T-helper 2 cell (primary cell): Measurements from ENCODE around the gene PITX3.

ENCODE experiments used
- DNase-seq, 5 experiments: peaks; one replicate each; pipeline versions ENCODE4 v3.0.0 to v3.0.0-alpha.2; 2012 to 2022

Gene PITX3

DNA sequence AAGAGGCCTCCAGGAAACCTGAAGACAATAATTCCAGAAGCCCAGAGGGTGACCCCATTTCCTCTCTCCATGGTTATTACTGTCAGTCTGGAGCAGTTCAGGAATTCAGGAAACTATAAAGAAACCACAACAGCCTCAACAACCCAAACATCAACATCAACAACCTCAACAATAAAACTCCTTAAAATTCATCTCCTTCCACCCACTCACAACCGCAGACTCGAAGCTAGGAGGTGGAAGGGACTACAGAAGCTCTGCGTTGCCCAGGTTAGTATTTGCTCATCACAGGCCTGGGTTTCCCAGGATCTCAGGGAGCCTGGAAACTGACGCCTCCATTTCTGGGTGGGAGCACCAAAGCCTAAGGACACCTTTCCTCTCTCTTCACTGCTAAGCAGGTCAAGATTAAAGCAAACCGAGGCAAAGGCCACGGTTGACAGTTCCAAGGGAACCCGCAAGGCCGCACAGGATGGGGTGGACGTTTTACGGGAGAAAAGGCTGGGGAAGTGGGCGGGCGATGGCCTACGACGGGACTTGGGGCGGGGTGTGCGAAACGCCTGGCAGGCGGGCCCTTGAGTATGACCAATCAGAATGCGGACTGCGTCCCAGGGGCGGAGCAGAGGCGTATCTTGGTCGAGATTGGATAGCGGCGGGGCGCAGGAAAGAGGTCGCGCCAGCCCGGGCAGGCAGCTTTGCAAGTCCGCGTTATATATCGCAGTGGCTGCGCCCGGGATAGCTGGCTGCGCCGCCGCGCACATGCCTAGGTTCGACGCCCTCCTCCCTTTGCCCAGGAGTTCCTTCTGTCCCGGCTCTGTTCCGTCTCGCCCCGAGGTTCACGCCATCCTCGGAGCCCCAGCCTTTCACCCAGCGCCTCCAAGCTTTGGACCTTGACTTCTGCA lies 15.4 kb downstream of the PITX3 start, which contains the start of gene ELOVL3:
Gene ELOVL3 (plus strand): TSS at position 654 of the 896 bp plus-strand sequence. CDS start 250 bp downstream, outside the sequence.
- peak; percentile 68 to 94 (median 79) for DNase-seq

DNA sequence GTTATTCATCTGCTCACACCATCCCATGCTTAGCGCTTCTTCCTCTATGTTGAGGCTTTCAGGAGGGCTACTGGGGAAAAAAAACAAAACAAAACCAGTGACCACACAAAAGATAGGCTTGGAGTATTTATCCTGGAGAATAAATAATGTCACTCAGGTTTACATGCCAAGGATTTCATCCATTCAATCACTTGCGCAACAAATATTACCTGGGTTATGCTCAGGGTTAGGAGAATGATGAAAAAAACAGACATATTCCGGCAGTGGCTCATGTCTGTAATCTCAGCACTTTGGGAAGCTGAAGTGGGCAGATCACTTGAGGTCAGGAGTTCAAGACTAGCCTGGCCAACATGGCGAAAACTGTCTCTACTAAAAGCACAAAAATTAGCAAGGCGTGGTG lies 18.5 kb downstream of the PITX3 start:
- no peak for DNase-seq

DNA sequence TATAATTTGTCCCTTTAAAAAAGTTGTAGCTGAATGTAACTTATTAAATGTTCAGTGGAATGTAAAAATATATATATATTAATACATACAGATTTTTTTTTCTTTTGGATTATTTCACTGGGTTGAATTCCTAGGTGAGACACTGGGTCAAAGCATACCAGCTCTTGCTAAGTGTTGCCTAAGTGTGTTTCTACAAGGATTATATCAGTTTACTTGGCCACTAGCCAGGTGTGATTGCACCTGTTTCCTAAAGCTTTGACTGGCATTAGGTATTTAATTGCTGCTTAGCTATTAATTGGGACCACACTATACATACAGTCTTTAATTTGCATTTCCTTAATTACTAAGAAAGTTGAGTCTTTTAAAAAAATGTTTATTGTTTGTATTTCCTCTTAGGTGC lies 20.7 kb downstream of the PITX3 start:
- no peak for DNase-seq

DNA sequence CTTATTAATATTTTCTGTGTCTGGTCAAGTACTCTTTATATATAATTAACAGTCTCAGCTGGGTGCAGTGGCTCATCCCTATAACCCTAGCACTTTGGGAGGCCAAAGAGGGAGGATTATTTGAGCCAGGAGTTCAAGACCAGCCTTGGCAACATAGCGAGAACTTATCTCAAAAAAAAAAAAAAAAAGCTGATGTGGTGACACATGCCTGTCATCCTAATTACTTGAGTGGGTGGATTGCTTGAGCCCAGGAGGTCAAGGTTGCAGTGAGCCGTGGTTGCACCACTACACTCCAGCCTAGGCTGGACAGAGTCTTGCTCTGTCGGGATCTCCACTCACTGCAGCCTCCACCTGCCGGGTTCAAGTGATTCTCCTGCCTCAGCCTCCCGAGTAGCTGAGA lies 21.9 kb downstream of the PITX3 start:
- DNase-seq = no peak

DNA sequence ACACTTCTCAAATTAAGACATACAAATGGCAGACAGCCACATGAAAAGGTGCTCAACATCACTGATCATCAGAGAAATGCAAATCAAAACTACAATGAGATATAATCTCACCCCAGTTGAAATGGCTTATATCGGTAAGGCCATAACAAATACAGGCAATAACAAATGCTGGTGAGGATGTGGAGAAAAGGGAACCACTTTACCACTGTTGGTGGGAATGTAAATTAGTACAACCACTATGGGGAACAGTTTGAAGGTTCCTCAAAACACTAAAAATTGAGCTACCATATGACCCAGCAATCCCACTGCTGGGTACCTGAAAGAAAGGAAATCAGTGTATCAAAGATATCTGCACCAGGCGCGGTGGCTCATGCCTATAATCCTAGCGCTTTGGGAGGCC lies 27.7 kb downstream of the PITX3 start:
- peak in 1 of 5 experiments; percentile 11 for DNase-seq

DNA sequence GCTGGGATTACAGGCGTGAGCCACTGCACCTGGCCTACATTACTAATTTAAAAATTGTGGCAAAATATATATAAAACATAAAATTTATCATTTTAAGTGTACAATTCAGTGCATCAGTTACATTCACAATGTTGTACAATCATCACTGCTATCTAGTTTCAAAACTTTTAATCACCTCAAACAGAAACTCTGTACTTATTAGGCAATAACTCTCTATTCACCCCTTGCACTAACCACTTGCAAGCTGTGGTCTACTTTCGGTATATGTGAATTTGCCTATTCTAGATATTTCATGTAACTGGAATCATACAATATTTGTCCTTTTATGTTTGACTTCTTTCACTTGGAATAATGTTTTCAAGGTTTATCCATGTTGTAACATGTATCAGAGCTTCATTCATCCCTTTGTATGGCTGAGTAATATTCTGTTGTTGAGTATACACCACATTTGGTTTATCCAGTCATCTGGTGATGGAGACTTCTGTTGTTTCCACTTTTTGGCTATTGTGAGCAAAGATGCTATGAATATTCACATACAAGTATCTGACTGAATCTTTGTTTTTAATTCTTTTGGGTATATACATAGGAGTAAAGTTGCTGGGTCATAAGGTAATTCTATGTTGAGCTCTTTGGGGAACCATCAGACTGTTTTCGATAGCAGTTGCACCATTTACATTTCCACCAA lies 29.6 kb downstream of the PITX3 start:
- peak in 1 of 5 experiments; percentile 38 for DNase-seq

DNA sequence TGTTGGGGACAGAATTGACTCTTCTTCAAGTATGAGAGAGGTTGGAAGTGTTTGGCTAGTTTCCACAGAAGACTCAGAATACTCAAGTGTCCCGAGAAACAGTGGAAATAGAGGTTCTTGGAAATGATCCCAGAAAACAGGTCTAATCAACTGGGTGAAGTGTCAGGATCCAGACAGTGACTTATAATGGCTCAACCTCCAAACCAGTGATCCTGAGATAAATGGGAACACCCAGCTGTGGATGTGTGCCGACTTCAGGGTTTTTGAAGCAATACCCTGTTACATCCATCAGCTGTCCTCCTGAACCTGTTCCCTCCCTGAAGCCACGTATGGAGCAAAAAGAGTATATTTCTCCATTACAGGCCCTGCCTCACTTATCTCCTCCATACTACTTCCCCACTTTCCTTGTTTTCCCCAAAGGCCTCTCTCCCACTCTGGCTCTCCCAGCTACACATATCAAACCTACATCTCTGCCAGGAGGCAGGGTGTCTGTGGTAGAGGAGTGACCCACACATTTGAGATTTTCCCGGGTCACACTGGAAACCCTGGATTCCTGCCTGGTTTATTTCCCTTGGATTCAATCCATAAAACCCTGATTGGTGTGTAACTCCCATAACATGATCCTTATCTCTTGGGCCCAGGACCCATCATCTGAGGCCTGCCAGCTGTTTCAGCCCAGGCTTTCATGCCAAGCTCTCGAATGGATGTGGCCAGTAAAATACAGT lies 32.8 kb downstream of the PITX3 start:
- DNase-seq = no peak

DNA sequence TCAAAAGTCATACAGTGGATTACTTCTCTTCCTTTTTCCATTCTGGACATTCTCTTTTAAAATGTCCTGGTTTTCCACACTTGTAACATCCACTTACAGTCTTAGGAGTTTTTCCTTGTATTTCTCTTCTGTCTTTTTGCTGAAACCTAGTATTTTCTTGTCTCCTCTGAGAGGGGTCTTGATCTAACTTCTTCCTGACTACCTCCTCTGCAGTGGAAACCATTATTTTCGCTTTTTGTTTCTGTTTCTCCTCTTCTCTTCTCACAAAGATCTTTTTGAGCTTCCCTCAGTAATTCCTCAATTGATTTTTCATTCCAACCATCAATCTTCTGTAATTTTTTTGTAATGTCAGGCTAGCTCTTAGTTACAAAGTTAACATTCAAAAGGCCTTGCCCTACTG lies 38.9 kb downstream of the PITX3 start:
- DNase-seq = no peak

DNA sequence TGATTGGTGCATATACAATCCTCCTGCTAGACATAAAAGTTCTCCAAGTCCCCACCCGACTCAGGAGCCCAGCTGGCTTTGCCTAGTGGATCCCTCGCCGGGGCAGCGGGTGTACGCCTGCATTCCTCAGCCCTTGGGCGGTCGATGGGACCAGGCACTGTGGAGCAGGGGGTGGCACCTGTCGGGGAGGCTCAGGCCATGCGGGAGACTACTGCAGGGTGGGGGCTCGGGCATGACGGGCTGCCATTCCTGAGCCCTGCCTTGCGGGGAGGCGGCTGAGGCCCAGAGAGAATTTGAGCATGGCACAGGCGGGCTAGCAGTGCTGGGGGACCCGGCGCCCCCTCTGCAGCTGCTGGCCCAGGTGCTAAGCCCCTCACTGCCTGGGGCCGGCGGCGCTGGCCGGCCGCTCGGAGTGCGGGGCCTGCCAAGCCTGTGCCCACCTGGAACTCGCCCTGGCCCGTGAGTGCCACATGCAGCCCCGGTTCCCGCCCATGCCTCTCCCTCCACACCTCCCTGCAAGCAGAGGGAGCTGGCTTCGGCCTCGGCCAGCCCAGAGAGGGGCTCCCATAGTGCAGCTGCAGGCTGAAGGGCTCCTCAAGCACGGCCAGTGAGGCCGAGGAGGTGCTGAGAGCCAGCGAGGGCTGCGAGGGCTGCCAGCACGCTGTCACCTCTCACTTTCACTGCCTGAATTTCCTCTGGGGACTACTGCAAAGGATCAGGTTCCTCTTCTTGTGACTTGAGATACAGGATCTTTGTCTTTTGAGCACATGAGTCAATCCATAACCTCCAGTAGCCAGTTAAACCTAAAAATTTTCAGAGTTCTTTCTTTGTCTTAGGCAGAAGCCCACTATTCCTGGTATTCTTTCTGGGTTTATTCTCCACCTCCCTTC lies 40.3 kb downstream of the PITX3 start:
- no peak for DNase-seq

DNA sequence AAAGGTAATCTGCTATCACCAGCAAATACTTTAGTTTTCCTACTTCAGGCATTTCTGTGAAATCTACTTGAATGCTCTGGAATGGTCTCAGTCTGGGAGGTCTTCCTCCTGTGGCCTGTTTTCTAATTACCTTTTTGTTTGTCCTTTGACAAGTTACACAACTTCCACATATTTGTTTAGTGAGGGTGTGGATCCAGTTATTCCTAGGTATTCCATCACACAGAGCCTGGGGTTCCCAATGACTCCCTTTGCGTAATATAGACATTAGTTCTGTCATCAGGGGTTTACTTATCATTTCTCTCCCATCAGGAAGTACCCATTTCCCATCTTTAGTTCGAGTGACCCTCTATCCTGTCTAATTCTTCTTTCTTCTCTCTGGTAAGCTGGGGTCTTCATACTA lies 43.3 kb downstream of the PITX3 start:
- DNase-seq = no peak

DNA sequence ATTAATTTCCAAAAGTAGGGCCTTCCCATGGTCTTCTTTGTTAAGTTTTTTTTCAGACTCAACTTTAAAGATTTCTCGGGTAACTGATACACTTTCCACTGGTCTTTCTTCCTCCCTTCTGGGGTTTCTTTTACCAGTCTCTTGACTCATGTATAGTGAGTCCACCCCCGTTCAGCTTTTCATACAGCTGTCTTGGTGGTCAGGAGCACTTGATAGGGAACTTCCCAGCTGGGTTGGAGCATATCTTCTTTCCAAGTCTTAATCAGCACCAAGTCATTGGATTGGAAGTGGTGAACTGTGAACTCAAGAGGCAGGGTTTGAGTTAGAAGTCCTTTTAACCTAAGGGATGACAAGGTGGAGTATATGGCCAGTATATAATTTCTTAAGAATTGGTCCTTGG lies 44.4 kb downstream of the PITX3 start:
- no peak for DNase-seq

DNA sequence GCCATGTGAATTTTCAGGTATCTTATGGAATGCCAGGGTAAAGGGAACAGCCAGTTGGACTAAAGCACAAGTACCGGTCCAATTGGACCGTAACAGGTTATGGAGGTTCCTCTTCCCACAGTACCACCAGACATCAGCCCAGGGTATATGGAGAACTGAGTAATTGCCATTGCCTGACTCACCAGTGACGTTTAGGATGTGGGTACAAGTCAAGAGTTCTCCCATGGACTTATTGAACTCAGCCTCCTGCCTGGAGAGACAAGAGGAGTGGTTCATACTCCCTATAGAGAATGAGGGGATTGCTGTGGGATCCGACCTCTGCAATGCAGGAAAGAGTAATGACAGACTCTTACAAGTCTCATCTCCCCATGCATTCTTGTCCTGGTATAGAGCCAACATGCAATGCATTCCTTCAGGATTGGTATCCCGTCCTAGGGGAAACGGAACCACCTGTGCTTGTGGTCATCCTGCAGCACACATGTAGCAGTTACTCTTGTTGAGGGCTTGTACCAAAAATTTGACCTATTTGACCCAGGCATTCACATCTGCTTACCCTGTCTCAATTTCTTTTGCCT lies 45.9 kb downstream of the PITX3 start:
- no peak for DNase-seq

DNA sequence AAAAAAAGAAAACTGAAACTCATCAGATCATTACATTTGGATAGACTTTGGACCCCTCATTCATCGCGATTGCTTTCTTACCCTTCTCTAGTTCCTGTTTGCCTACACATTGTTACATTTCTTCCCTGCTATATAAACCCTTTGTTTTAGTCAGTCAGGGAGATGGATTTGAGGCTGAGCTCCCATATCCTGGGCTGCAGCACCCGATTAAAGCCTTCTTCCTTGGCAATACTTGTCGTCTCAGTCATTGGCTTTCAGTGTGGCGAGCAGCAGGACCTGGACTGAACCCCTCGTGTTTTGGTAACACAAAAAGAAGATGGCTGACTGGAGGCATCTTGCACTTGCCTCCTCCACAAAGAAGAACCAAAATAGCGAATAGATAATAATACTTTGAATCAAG lies 49.4 kb downstream of the PITX3 start:
- DNase-seq = no peak

DNA sequence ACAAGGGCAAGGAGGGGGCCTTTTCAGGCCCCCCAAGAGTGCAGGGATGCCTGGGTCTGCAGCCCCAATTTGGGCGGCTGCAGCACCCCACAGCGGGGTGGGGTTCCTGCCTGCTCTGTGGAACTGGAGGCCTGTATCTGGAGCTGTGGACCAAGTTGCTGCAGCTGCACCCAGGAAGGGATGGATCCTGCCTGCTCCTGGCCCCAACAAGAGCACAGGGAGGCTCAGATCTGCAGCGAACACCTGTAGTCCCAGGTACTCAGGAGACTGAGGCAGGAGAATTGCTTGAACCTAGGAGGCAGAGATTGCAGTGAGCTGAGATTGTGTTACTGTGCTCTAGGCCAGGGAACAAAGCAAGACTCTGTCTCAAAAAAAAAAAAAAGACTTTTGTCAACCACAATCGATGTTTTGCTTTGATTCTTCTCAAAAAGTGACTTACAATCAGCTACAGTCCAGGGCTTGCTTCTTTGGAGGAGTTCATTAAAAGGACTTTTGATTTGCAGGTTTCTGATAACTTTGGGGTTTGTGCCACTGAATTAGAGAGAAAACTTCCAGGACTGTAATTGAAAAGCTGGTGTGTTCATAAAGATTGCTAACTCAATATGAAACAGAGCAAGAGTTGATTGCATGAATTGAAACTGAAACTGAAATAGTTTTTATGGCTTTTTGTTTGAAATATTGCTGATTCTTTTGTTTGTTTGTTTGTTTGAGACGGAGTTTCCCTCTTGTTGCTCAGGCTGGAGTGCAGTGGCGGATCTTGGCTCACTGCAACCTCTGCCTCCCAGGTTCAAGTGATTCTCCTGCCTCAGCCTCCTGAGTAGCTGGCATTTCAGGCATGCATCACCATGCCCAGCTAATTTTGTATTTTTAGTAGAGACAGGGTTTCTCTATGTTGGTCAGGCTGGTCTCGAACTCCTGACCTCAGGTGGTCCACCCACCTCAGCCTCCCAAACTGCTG lies 52.1 kb downstream of the PITX3 start:
- DNase-seq = peak in 1 of 5 experiments; percentile 84

DNA sequence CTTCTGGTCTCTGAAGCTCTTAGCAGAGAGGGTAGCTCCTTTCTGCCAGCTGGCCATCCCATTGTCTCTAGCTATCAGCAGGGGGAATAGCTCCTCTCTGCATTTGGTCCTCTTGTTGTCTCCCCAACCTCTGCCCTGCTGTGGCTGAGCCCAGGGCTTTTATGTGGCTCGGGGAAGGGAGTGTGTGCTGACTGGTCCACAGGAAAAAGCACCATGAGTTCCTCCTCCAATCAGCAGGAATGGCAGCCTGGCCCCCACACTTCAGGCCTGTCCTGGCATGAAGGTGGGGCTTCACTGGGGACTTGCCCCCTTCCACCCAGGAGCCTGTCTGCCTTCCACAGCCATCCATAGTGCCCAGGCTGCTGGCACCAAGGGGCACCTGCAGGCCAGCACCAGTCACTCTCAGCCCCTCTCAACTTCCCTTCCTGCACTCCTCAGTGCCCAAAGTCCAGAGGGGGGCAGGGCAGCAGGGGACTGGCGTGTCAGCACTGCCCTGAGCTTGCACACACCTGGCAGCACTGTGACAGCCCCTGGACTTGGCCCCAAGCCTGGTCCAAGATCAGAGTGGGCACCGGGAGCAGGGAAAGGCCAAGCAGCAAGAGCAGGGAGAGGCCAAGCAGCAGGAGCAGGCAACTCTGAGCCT lies 52.9 kb downstream of the PITX3 start:
- peak in 1 of 5 experiments; percentile 48 for DNase-seq

DNA sequence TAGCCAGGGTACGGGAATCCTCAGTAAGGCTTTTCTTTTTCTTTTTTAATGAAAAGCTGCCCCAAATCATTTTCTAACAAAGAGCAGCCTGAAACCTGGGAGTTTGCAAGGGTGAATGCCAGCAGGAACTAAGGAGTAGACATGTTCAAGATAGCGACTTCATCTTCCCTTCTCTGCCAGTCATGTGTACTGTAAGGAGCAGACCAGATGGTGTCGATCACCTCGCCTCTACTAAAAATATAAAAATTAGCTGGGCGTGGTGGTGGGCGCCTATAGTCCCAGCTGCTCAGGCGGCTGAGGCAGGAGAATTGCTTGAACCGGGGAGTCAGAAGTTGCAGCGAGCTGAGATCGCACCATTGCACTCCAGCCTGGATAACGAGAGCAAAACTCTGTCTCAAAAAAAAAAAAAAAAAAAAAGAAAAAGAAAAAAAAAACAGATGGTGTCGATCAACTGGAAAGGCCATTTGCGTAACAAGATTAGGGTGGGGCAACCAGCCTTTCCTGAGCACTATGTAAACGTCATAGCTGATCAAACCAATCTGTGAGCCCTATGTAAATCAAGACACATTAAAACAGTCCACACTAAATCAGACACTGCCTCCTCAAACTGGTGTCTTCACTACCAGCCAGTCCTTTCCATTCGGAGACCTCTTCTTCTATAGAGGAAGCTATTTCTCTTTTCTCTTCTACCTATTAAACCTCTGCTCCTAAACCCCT lies 55.3 kb downstream of the PITX3 start:
- DNase-seq = no peak

DNA sequence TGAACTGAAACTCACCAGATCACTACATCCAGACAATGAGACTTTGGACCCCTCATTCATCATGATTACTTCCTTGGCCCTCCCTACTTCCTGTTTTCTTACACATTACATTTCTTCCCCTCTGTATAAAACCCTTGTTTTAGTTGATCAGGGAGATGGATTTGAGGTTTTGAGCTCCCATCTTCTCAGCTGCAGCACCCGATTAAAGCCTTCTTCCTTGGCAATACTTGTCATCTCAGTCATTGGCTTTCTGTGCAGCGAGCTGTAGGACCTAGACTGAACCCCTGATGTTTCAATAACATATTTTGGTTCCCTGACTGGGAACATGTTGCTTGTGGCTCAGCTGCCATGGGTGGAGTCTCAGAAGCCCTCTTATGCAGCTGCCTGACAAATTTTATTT lies 56.0 kb downstream of the PITX3 start:
- DNase-seq = no peak

DNA sequence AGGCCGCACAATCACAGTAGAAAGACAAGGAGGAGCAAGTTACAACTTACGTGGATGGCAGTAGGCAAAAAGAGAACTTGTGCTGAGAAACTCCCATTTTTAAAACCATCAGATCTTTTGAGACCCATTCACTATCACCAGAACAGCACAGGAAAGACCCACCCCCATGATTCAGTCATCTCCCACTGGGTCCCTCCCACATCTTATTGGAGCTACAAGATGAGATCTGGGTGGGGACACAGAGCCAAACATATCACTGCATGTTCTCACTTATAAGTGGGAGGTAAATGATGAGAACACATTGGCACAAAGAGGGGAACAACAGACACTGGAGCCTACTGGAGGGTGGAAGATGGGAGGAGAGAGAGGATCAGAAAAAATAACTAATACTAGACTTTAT lies 56.7 kb downstream of the PITX3 start:
- no peak for DNase-seq
